Right forelimb (tissue), 1 donor: ENCODE data around the gene APBB2.

ENCODE experiments used
- DNase-seq: peaks from one replicate; pipeline ENCODE4 v3.0.0-alpha.2; 2018

Gene APBB2

GRCh38 chr4:40881851-40882250, 332.5 kb downstream of the APBB2 start:
- no peak for DNase-seq

DNA sequence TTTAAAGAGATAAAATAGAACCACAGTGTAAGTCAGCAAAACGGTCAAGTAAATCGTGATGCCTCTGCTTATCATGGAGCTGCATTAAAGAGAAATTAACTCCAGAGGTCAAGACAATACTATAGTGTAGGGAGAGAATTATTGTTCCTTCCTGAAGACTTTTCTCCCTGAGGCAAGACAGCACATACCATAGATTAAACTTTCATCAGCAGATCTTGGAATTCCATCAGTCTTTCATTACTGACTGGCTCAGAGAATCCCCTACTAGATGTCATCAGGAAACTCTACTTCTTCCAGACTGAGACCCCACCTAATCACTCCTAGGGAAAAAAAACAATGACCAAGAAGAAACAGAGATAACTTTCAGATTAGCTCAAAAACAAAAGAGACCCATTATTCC, 333.2 kb downstream of the APBB2 start:
- DNase-seq = no peak

DNA sequence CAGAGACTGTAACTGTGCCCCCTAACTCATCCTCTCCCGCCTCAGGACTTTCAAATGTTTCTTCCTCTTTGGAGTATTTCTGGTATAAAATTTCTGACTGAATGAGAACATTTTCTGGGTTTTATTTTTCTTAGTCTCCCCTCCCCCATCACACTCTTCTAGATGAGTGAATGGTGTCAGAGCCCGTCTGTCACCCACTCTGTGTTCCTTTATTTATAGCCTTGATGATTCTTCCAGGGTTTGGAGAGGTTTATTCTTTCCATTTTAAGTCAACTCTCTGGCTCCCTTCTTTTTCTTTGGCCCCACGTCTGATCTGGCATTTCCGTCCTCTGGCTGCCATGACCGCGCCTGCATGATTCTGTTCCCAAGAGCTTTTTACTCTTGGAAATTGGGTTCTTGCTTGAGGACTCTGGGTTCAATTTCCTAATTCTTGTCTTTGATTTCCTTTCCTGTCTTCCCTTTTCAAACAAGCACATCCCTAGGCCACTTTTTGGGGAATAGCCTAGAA, 335.7 kb downstream of the APBB2 start:
- DNase-seq = no peak

DNA sequence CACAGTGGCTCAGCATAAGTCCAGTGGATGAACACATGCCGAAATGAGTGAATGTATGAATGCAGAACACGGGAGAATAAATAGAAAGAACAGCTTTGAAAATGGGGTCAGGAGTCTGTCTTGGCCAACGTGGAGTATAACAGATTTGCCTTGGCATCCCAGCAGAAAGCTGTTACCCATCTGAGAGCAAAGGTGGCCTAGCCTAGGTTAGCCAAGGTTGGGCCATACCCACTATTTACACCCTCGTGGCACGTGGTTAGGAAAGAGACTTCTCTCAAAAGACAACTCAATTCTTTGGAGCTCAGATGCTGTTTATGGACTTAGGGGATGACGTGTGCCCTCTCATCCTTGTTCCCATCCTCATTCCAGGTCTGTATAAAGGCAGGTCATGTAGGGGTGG, 337.3 kb downstream of the APBB2 start:
- no peak for DNase-seq

GRCh38 chr4:40875507-40876150, 338.7 kb downstream of the APBB2 start:
- DNase-seq = no peak

GRCh38 chr4:40874901-40875300, 339.4 kb downstream of the APBB2 start:
- no peak for DNase-seq

DNA sequence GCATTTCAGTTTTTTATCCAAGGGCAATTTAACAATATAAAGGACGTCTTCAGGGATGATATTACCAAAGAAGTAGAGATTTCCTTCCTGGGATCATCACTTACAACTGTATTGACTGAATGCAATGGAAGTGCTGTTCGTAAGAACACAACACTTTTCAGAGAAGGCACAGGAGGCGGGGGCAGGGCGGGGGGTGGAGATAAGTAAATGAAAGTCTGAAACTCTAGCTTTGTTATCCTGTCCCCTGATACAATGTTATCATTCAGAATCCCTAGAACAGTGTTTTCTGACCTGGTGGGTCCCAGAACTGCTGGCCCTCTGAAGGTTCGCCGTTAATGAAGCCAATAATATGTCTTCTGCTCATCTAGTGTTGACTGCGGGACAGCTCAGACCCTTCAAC, 340.0 kb downstream of the APBB2 start:
- no peak for DNase-seq

DNA sequence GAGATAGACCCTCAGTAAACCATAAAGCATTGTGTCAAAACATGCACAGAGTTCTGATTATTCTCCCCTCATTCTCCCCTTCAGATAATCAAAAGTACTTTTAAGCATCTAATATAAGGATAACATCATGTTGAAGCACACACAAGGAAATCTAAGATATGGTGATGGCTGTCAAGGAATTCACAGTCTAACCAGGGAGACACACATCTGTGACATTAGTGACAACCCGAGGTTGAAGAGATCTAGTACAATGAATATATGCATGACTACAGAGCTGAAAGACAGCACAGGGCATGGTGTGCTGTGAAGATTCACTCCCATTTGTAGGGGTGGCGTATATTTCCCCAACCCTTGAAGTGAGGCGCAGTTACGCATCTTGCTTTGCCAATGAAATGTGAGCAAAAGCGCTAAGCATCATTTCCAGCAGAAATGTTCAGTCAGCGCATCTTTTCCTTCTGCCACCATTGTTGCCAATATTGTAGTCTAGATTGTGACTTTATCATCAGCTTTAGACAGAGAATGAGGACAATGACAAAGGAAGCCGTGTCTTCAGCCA, 342.6 kb downstream of the APBB2 start:
- DNase-seq = no peak

DNA sequence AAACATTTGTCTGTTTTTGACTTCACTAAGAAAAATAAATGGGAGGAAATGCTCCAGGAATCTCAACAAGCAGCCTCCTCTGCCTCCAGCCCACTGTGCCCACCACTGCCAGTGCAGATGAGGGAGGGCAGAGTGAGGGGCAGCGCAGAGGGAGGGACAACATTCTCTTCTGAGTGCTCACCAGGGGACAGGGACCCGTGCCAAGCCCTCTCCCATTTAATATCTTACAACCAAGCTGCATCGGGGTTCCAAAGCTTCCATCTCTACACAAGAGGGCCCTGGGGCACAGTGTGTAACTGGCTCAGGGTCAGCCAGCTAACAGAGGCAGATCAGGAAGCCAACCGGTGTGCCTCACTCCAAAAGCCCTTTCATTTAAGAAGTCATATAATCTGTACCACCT, 344.2 kb downstream of the APBB2 start:
- DNase-seq = no peak

GRCh38 chr4:40865696-40866095, 348.6 kb downstream of the APBB2 start:
- no peak for DNase-seq

DNA sequence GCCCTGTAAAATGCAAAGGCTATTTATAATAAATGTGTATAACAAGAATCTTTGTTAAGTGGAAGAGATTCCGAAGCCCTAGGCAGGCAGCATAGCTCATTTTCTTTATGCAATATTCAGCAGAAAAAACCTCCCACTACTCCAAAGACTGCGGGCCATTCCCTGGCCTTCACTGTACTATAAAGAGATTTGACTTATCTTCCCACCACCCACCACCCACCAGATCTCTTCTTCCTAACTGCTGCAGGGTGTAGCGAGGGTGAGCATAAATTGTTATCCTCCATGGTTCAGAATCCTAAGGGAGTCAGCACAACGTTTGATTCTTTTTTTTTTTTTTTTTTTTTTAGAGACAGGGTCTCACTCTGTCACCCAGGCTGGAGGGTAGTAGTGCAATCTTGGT, 349.8 kb downstream of the APBB2 start:
- no peak for DNase-seq

GRCh38 chr4:40858962-40859361, 355.4 kb downstream of the APBB2 start:
- DNase-seq = no peak

GRCh38 chr4:40857956-40858355, 356.4 kb downstream of the APBB2 start:
- no peak for DNase-seq

DNA sequence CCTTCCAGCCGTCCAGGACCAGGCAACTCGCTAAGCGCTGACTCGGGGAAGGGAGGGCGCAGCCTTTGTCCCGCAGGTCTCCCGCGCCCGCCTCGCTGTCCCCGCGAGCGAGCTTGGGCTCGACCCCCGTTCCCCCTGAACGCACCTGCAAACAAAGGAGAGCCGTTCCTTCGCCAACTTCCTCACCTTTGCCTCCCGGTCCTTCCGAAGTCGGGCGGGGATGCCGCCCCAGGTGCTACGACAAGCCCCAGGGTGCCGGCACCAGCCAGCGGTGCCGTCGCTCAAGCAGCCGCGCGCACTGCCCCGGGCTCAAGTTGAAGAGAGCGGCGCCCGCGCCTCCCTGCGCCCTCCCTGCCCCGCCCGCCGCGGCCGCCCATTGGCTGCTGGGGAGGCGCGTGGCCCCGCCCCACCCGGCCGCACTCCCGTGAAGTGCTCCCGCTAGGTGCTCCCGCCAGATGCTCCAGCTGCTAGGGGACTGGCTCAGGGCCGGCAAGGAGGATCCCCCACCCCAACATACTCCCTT, 357.4 kb downstream of the APBB2 start:
- peak; percentile 76 for DNase-seq

GRCh38 chr4:40856277-40856839, 358.0 kb downstream of the APBB2 start:
- no peak for DNase-seq

DNA sequence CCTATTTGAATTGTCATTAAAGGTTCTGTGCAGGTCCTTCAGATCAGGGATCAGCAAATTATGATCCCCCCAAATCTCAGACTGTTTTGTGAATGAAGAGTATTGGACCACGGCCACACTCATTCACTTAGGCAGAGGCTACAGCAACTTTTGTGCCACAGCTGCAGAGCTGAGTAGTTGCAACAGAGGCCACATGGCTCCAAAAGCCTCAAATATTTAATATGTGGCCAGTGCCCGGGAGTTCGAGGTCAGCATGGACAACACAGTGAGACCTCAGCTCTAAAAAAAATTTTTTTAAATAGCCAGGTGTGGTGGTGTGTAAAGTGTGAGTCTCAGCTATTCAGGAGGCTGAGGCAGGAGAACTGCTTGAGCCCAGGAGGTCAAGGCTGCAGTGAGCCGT, 363.8 kb downstream of the APBB2 start:
- DNase-seq = no peak

DNA sequence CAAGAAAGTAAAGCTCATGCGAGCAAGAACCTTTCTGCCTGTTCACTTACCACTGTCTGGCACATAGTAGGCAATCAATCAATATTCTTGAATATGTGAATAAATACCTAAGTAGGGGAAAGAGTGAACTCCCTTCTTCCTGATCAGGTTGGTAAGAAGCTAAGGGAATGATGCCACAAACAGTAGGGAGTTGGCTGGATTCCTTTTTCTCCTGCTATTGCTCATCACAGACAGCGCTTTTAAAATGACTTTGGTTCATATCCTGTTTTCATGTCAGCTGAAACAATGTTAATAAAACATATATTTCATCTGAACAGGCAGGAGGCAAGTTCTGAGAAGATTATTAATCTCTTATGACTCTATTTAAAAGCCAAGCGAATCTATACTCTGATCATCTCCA, 365.4 kb downstream of the APBB2 start:
- DNase-seq = no peak

GRCh38 chr4:40848251-40848650, 366.1 kb downstream of the APBB2 start:
- DNase-seq = no peak

DNA sequence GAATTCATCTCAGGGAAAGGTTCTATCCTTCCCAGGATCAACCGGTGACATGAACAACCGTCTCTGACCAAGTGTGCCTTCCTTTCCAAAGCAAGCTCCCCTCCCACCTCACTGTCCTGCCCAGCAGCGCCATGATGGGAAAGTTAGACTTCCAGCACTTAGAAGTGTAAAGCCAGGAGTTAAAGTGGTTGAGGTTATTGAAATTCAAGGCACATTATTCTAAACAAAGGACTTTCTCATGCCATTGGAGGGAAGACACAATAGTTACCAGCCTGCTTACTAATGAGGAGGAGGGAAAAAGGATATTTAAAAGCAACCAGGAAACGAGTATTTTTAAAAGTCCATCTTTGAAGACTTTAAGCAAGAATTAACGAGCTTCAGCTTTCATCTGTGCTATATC, 367.8 kb downstream of the APBB2 start:
- no peak for DNase-seq

DNA sequence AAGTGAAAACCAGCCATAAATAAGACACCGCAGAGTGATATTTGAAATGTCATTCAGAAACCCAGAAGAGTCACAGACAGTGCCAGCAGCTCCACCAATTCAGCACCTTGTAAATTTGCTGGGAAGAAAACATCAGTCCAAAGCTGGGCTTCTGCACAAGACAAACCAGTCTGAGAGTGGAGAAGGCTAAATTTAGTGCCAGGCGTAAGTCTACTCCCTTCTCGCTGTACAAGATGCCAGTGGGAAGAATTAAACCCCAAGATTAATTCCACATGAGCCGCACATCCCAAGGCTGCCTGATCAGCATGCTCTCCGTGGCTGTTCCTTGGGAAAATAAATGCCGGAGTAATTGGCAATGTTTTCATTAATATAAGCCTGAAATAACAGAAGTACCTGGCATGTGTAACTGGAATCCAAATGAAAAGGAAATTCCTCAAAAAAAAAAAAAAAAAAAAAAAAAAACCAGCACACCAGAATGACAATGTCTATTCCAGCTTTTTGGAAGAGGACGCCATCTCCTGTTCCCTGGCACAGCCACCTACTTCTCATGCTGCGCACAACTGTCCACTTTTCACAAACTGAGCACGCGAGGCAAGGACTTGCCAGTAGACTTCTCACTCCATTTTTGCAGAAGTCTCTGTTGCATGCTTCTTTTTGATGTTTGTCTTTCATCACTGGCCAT, 369.0 kb downstream of the APBB2 start:
- DNase-seq = peak; percentile 51

DNA sequence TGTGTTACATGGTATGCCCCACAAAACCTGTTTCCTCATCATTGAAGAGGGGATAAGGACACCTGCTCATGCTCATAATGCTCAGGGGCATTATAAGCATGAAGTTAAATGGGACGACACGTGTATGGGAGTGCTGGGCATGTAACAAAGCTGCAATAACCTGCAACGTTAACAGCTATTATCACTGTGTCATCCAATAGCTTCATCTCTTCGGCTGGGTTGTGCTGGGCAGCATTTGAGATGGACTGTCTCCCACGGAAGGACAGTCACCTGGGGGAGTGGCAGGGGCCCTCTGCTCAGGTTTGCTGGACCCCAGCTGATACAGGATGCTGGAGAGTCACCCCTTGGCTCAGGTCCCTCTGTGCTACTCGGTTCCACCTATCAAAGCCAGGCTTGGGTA, 370.1 kb downstream of the APBB2 start:
- no peak for DNase-seq

DNA sequence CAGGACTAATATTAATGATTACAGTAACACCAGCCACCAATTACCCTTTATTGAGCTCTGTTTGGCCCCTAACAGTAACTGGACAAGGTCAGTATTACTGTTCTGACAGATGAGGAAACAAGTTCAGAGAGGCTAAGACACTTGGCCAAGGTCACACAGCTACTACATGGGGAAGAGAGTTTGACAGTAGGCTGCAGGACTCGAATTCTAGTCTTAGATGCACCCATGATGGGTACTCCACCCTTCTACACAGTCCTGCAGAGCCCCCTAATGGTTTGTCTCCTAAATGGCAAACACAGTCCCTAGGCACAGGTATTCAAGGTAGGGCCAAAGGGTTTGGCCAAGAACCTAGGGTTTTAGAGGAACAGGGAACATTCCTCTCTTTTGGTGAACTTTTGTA, 370.6 kb downstream of the APBB2 start:
- DNase-seq = no peak

GRCh38 chr4:40842725-40843423, 371.5 kb downstream of the APBB2 start:
- no peak for DNase-seq
